Right lobe of liver (tissue), 4 donors: ENCODE measurements around the gene EFNA5.

Experiments
- POLR2A ChIP-seq: fragments of 450-650 bp; IDR thresholded peaks from one replicate; pipeline ENCODE4 v1.6.1; 2017; ENCODE audit warnings: antibody characterized with exemption, mild to moderate bottlenecking
- TF ChIP-seq, protein P1 (sequence below), 4 donors: fragments of 200-600 bp in 3 of 4; fragments of 450-650 bp in 1 of 4; IDR thresholded peaks; one replicate each; pipeline versions ENCODE4 v1.5.1 to v1.8.0; 2016 to 2022; ENCODE audit warnings: antibody characterized with exemption in 4 of 4, mild to moderate bottlenecking in 2 of 4
- donor health status: DM: no; HTN: no; CAD: no.
- donor health status: DM: no; HTN: no; CAD: no.
- donor health status: DM: no; HTN: yes; CAD: no.

DNA sequence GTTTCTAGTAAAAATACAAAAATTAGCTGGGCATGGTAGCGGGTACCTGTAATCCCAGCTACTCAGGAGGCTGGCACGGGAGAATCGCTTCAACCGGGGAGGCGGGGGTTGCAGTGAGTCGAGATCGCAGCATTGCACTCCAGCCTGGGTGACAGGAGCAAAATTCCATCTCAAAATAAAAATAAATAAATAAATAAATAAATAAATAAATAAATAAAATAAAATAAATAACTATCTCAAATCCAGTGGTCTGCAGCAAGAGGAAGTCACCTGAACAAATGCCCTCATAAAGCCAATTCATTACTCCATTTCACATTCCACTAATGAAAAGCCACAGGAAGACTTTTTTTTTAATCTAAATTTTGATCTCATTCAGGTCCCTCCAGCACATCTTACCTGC lies 114.2 kb downstream of the EFNA5 start:
- no peak for TF ChIP-seq POLR2A
- TF ChIP-seq, protein P1, sequence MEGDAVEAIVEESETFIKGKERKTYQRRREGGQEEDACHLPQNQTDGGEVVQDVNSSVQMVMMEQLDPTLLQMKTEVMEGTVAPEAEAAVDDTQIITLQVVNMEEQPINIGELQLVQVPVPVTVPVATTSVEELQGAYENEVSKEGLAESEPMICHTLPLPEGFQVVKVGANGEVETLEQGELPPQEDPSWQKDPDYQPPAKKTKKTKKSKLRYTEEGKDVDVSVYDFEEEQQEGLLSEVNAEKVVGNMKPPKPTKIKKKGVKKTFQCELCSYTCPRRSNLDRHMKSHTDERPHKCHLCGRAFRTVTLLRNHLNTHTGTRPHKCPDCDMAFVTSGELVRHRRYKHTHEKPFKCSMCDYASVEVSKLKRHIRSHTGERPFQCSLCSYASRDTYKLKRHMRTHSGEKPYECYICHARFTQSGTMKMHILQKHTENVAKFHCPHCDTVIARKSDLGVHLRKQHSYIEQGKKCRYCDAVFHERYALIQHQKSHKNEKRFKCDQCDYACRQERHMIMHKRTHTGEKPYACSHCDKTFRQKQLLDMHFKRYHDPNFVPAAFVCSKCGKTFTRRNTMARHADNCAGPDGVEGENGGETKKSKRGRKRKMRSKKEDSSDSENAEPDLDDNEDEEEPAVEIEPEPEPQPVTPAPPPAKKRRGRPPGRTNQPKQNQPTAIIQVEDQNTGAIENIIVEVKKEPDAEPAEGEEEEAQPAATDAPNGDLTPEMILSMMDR (IDR thresholded peaks at IDR 0.05) = no peak
